ENCODE data around the gene C4BPB.

C4BPB gene

GRCh38 chr1:207109004-207109403 lies 20.3 kb downstream of the C4BPB start:
- TF ChIP-seq CEBPB (IDR thresholded peaks at IDR 0.05) (no peak), MAX (IDR thresholded peaks at IDR 0.05) (no peak), FOXM1 (IDR thresholded peaks at IDR 0.05; ENCODE audit: borderline replicate concordance, low read depth) (no peak), EGR1 (IDR thresholded peaks at IDR 0.05) (no peak), ZBTB7A (IDR thresholded peaks at IDR 0.05; ENCODE audit: low read depth) (no peak), CREB1 (IDR thresholded peaks at IDR 0.05; ENCODE audit: low read depth) (no peak), TCF12 (IDR thresholded peaks at IDR 0.05; ENCODE audit: low read depth) (no peak), EP300 (IDR thresholded peaks at IDR 0.05; ENCODE audit: borderline replicate concordance) (no peak), NFIC (IDR thresholded peaks at IDR 0.05) (no peak), YY1 (IDR thresholded peaks at IDR 0.05; ENCODE audit: low read depth) (no peak), RAD21 (IDR thresholded peaks at IDR 0.05; ENCODE audit: low read depth) (no peak), TEAD4 (IDR thresholded peaks at IDR 0.05) (no peak), TAF1 (IDR thresholded peaks at IDR 0.05; ENCODE audit: low read depth) (no peak)
- TF ChIP-seq, protein P1, sequence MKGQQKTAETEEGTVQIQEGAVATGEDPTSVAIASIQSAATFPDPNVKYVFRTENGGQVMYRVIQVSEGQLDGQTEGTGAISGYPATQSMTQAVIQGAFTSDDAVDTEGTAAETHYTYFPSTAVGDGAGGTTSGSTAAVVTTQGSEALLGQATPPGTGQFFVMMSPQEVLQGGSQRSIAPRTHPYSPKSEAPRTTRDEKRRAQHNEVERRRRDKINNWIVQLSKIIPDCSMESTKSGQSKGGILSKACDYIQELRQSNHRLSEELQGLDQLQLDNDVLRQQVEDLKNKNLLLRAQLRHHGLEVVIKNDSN (IDR thresholded peaks at IDR 0.05), result no peak
- TF ChIP-seq, protein P2, sequence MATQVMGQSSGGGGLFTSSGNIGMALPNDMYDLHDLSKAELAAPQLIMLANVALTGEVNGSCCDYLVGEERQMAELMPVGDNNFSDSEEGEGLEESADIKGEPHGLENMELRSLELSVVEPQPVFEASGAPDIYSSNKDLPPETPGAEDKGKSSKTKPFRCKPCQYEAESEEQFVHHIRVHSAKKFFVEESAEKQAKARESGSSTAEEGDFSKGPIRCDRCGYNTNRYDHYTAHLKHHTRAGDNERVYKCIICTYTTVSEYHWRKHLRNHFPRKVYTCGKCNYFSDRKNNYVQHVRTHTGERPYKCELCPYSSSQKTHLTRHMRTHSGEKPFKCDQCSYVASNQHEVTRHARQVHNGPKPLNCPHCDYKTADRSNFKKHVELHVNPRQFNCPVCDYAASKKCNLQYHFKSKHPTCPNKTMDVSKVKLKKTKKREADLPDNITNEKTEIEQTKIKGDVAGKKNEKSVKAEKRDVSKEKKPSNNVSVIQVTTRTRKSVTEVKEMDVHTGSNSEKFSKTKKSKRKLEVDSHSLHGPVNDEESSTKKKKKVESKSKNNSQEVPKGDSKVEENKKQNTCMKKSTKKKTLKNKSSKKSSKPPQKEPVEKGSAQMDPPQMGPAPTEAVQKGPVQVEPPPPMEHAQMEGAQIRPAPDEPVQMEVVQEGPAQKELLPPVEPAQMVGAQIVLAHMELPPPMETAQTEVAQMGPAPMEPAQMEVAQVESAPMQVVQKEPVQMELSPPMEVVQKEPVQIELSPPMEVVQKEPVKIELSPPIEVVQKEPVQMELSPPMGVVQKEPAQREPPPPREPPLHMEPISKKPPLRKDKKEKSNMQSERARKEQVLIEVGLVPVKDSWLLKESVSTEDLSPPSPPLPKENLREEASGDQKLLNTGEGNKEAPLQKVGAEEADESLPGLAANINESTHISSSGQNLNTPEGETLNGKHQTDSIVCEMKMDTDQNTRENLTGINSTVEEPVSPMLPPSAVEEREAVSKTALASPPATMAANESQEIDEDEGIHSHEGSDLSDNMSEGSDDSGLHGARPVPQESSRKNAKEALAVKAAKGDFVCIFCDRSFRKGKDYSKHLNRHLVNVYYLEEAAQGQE (IDR thresholded peaks at IDR 0.05; ENCODE audit: low read depth), result no peak

GRCh38 chr1:207112616-207113296 lies 24.1 kb downstream of the C4BPB start:
- TF ChIP-seq, protein P1 (IDR thresholded peaks at IDR 0.05), result no peak
- TF ChIP-seq TCF12 (IDR thresholded peaks at IDR 0.05; ENCODE audit: low read depth) (no peak), RAD21 (IDR thresholded peaks at IDR 0.05; ENCODE audit: low read depth) (no peak), MAX (IDR thresholded peaks at IDR 0.05) (no peak), EP300 (IDR thresholded peaks at IDR 0.05; ENCODE audit: borderline replicate concordance) (no peak), TAF1 (IDR thresholded peaks at IDR 0.05; ENCODE audit: low read depth) (no peak), CEBPB (IDR thresholded peaks at IDR 0.05) (no peak), TEAD4 (IDR thresholded peaks at IDR 0.05) (no peak), ZBTB7A (IDR thresholded peaks at IDR 0.05; ENCODE audit: low read depth) (no peak), YY1 (IDR thresholded peaks at IDR 0.05; ENCODE audit: low read depth) (no peak), CREB1 (IDR thresholded peaks at IDR 0.05; ENCODE audit: low read depth) (no peak), NFIC (IDR thresholded peaks at IDR 0.05) (no peak), EGR1 (IDR thresholded peaks at IDR 0.05) (no peak), FOXM1 (IDR thresholded peaks at IDR 0.05; ENCODE audit: borderline replicate concordance, low read depth) (no peak)
- TF ChIP-seq, protein P2 (IDR thresholded peaks at IDR 0.05; ENCODE audit: low read depth), result no peak

DNA sequence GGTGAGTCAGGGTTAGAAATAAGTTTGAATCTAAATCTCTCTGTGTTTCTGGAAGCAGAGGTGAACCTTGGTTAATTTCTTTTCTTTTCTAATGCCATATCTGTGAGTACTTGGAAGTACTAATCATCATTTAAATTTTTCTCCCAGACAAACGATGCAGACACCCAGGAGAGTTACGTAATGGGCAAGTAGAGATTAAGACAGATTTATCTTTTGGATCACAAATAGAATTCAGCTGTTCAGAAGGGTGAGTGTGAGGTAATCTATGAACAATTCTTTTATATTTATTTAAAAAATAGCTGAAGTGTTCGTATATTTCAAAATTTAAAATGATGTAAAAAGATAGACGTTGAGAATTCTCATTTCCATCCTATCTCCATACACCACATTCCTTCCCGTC lies 26.6 kb downstream of the C4BPB start:
- no peak for TF ChIP-seq CEBPB (IDR thresholded peaks at IDR 0.05)
- no peak for TF ChIP-seq TAF1 (IDR thresholded peaks at IDR 0.05; ENCODE audit: low read depth)
- no peak for TF ChIP-seq TCF12 (IDR thresholded peaks at IDR 0.05; ENCODE audit: low read depth)
- TF ChIP-seq MAX (IDR thresholded peaks at IDR 0.05), result no peak
- no peak for TF ChIP-seq NFIC (IDR thresholded peaks at IDR 0.05)
- no peak for TF ChIP-seq EGR1 (IDR thresholded peaks at IDR 0.05)
- TF ChIP-seq EP300 (IDR thresholded peaks at IDR 0.05; ENCODE audit: borderline replicate concordance), result no peak
- TF ChIP-seq RAD21 (IDR thresholded peaks at IDR 0.05; ENCODE audit: low read depth), result no peak
- TF ChIP-seq, protein P2 (IDR thresholded peaks at IDR 0.05; ENCODE audit: low read depth), result no peak
- no peak for TF ChIP-seq YY1 (IDR thresholded peaks at IDR 0.05; ENCODE audit: low read depth)
- TF ChIP-seq, protein P1 (IDR thresholded peaks at IDR 0.05), result no peak
- no peak for TF ChIP-seq ZBTB7A (IDR thresholded peaks at IDR 0.05; ENCODE audit: low read depth)
- no peak for TF ChIP-seq FOXM1 (IDR thresholded peaks at IDR 0.05; ENCODE audit: borderline replicate concordance, low read depth)
- TF ChIP-seq CREB1 (IDR thresholded peaks at IDR 0.05; ENCODE audit: low read depth), result no peak
- TF ChIP-seq TEAD4 (IDR thresholded peaks at IDR 0.05), result no peak
